DOHH2 (cell line): Measurements from ENCODE around the gene GRIA3.

Experiments
- H3F3A ChIP-seq: fragments of 200-600 bp; sonication (generic), shearing (Covaris generic); 2 replicates; pipeline ENCODE4 v1.6.0; 2016; ENCODE audit warnings: antibody characterized with exemption, mild to moderate bottlenecking; ENCODE audit not compliant: control insufficient read depth, insufficient read depth
- H3K27ac ChIP-seq: fragments of 200-600 bp; sonication (generic); 2 replicates; pipeline ENCODE4 v1.5.1; 2014; ENCODE audit warnings: low read depth, mild to moderate bottlenecking, low read length, moderate library complexity
- H3K27me3 ChIP-seq: fragments of 200-600 bp; sonication (generic); 2 replicates; pipeline ENCODE4 v1.6.1; 2014; ENCODE audit warnings: mild to moderate bottlenecking, low read length, mixed read lengths; ENCODE audit not compliant: control insufficient read depth
- H3K36me3 ChIP-seq: fragments of 200-600 bp; sonication (generic); 2 replicates; pipeline ENCODE4 v1.6.1; 2014; ENCODE audit warnings: mild to moderate bottlenecking, low read length, moderate library complexity, mixed read lengths; ENCODE audit not compliant: control insufficient read depth
- H3K4me1 ChIP-seq: fragments of 200-600 bp; sonication (generic); 2 replicates; pipeline ENCODE4 v1.6.1; 2014; ENCODE audit warnings: mild to moderate bottlenecking, low read length, mixed read lengths; ENCODE audit not compliant: control insufficient read depth
- H3K4me2 ChIP-seq: fragments of 200-600 bp; sonication (generic); 2 replicates; pipeline ENCODE4 v1.6.0; 2014; ENCODE audit warnings: mild to moderate bottlenecking, low read length, moderate library complexity
- H3K4me3 ChIP-seq: fragments of 200-600 bp; sonication (generic); 2 replicates; pipeline ENCODE4 v1.5.1; 2014; ENCODE audit warnings: mild to moderate bottlenecking, low read length, mixed read lengths
- H3K79me2 ChIP-seq: fragments of 200-600 bp; sonication (generic); 2 replicates; pipeline ENCODE4 v1.6.1; 2014; ENCODE audit warnings: mild to moderate bottlenecking, low read length, mixed read lengths; ENCODE audit not compliant: control insufficient read depth
- H3K9me2 ChIP-seq: fragments of 200-600 bp; sonication (generic); replicated peaks from 2 replicates; pipeline ENCODE4 v1.6.1; 2014; ENCODE audit warnings: mild to moderate bottlenecking, low read length, mixed read lengths; ENCODE audit not compliant: control insufficient read depth
- H3K9me3 ChIP-seq: fragments of 200-600 bp; sonication (generic); 2 replicates; pipeline ENCODE4 v1.6.1; 2014; ENCODE audit warnings: antibody characterized with exemption, low read length, mixed read lengths; ENCODE audit not compliant: control insufficient read depth, insufficient read depth
- H4K20me1 ChIP-seq: fragments of 200-600 bp; sonication (generic); 2 replicates; pipeline ENCODE4 v1.6.0; 2014; ENCODE audit warnings: low read depth, mild to moderate bottlenecking, antibody characterized with exemption, low read length, moderate library complexity; ENCODE audit not compliant: control insufficient read depth, insufficient read depth
- EZH2phosphoT487 ChIP-seq: fragments of 200-600 bp; sonication (generic); IDR thresholded peaks from 2 replicates; pipeline ENCODE4 v1.6.1; 2017; ENCODE audit warnings: borderline replicate concordance, mild to moderate bottlenecking, antibody characterized with exemption, low read length, moderate library complexity, mixed read lengths
- TF ChIP-seq, protein P1 (sequence below): fragments of 200-600 bp; sonication (generic); IDR thresholded peaks from one replicate; pipeline ENCODE4 v1.5.1; 2014; ENCODE audit warnings: antibody characterized with exemption, mild to moderate bottlenecking, low read depth, low read length; ENCODE audit not compliant: poor library complexity, severe bottlenecking

Gene GRIA3

DNA sequence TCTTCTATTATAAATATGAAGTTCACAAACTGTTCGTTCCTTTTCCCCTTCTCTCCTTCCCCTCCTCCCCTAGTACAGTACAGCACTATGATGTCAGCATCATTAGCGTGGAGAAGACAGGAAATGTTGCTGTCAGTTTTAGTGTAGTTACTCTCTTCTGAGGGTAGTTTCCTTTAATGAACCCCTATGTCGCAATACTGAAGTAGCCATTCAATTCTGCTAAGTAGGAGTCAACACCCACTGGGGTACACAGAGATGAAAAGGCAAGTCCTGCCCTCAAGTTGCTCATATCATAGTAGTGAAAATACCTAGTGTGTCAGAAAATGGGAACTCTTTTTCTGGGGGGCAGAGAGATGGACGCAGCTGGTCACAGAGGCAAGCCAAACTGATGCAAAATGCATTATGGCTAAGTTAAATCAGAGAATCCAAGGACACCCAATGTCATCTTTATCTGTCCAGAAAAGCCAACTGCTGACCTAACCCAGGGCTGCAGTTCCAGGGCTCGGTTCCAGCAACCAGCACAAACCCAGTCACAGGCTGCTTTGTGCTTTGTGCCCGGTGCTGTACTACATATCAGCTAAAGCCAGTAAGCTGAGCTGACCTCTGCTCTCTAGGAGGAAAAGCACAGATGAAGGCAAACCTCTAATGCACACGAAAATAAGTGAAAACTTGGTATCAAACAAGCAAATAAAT is 31.5 kb downstream of the GRIA3 start:
- H3K36me3 ChIP-seq: no peaks in the 10 kb centered on the region
- H3K4me1 ChIP-seq: no peaks in the 10 kb centered on the region
- no peaks in the 10 kb centered on the region for H3K9me2 ChIP-seq
- no peaks in the 10 kb centered on the region for H3K9me3 ChIP-seq
- H3K27ac ChIP-seq: no peak overlapping the region
- no peaks in the 10 kb centered on the region for H4K20me1 ChIP-seq
- TF ChIP-seq, protein P1, sequence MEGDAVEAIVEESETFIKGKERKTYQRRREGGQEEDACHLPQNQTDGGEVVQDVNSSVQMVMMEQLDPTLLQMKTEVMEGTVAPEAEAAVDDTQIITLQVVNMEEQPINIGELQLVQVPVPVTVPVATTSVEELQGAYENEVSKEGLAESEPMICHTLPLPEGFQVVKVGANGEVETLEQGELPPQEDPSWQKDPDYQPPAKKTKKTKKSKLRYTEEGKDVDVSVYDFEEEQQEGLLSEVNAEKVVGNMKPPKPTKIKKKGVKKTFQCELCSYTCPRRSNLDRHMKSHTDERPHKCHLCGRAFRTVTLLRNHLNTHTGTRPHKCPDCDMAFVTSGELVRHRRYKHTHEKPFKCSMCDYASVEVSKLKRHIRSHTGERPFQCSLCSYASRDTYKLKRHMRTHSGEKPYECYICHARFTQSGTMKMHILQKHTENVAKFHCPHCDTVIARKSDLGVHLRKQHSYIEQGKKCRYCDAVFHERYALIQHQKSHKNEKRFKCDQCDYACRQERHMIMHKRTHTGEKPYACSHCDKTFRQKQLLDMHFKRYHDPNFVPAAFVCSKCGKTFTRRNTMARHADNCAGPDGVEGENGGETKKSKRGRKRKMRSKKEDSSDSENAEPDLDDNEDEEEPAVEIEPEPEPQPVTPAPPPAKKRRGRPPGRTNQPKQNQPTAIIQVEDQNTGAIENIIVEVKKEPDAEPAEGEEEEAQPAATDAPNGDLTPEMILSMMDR: no peak
- no peak for TF ChIP-seq EZH2phosphoT487
- no peaks in the 10 kb centered on the region for H3F3A ChIP-seq
- H3K27me3 ChIP-seq: no peaks in the 10 kb centered on the region
- H3K79me2 ChIP-seq: no peaks in the 10 kb centered on the region
- H3K4me3 ChIP-seq: no peak overlapping the region
- no peak overlapping the region for H3K4me2 ChIP-seq

DNA sequence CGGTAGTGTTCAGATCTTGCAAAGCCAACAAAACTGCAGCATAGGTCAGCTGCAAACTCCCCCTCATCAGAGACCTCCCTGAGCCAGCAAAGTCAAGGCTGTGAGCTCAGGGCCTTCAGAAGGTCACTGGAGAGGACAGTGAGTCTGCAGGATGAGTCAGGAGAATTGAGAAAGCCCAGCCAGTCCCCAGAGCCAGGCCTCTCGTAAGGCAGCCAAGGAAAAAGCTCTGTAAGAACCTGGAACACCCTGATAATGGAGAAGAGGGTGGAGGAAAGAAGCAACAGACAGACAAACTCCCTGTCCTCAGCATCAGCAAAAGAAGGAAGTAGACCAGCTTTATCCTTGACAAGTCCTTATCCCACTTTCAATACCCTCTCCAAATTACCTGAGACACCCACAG is 33.0 kb downstream of the GRIA3 start:
- Histone ChIP-seq H3K9me3 (no peaks in the 10 kb centered on the region), H3K79me2 (no peaks in the 10 kb centered on the region), H3K27me3 (no peaks in the 10 kb centered on the region), H3K36me3 (no peaks in the 10 kb centered on the region), H3K4me1 (no peaks in the 10 kb centered on the region), H3K27ac (no peak overlapping the region), H3F3A (no peaks in the 10 kb centered on the region), H3K4me3 (no peak overlapping the region), H4K20me1 (no peaks in the 10 kb centered on the region), H3K9me2 (no peaks in the 10 kb centered on the region), H3K4me2 (no peak overlapping the region)
- TF ChIP-seq EZH2phosphoT487: no peak
- TF ChIP-seq, protein P1: no peak

DNA sequence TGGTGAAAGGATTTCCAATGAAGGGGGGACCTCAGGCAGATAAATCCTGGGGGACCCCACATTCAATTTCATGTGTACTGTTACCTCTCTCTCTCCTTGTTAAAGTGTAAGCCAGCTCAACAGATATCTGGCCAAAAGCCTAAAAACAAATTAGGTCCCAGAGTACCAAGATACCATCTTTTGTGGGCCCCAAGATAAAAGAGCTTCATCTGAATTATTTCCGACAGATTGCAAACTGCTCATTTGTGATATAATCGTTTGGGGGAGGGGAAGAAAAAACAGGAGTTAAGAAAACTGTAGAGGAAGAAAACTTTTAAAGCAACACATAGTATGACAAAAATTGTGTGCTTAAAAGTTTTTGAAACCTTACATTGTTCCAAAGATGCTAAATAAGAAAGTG is 33.6 kb downstream of the GRIA3 start:
- Histone ChIP-seq H3K79me2 (no peaks in the 10 kb centered on the region), H3K4me3 (no peak overlapping the region), H4K20me1 (no peaks in the 10 kb centered on the region), H3K27ac (no peak overlapping the region), H3K36me3 (no peaks in the 10 kb centered on the region), H3K9me3 (no peaks in the 10 kb centered on the region), H3K4me1 (no peaks in the 10 kb centered on the region), H3K9me2 (no peaks in the 10 kb centered on the region), H3K27me3 (no peaks in the 10 kb centered on the region), H3F3A (no peaks in the 10 kb centered on the region), H3K4me2 (no peak overlapping the region)
- TF ChIP-seq, protein P1: no peak
- TF ChIP-seq EZH2phosphoT487: no peak
